GM12874 (cell line): ENCODE results near the gene CAPZB.
A peak's percentile ranks its signal among the peaks of the same experiment; 100 is the strongest.

Experiments used
- CTCF ChIP-seq: IDR thresholded peaks from 2 replicates; pipeline ENCODE4 v1.5.1; 2011; ENCODE audit warnings: low read depth, mild to moderate bottlenecking, control low read depth, low read length, moderate library complexity; ENCODE audit not compliant: insufficient read depth

The CAPZB gene

GRCh38 chr1:19447550-19447949, 37.8 kb downstream of the CAPZB start:
- no peak for TF ChIP-seq CTCF

GRCh38 chr1:19445417-19446342, 39.7 kb downstream of the CAPZB start:
- peak; percentile 30; the same call in 1 of the 2 replicates for TF ChIP-seq CTCF

GRCh38 chr1:19444296-19445021, 40.9 kb downstream of the CAPZB start:
- TF ChIP-seq CTCF: no peak

- TF ChIP-seq CTCF: no peak
Observed at GRCh38 chr1:19443326-19443725, 42.0 kb downstream of the CAPZB start.

GRCh38 chr1:19442154-19443096, 42.9 kb downstream of the CAPZB start:
- no peak for TF ChIP-seq CTCF

GRCh38 chr1:19441048-19441780, 44.1 kb downstream of the CAPZB start:
- no peak for TF ChIP-seq CTCF
